GM23338 (cell line): ENCODE results near the gene PRMT7.

Experiments used
- CTCF ChIP-seq, 2 experiments: fragments of 200-600 bp in 1 of 2; sonication (generic) in 1 of 2; conservative IDR thresholded peaks; 2 replicates each; pipeline versions ENCODE4 v1.5.1 to v1.6.1; 2016 to 2017; ENCODE audit warnings: antibody characterized with exemption in 2 of 2, low read depth in 2 of 2, mild to moderate bottlenecking in 2 of 2, moderate library complexity in 1 of 2
- EZH2 ChIP-seq: fragments of 200-600 bp; sonication (generic); IDR thresholded peaks from one replicate; pipeline ENCODE4 v1.8.0; 2017; ENCODE audit warnings: antibody characterized with exemption, mild to moderate bottlenecking, low read depth; ENCODE audit not compliant: unreplicated experiment

DNA sequence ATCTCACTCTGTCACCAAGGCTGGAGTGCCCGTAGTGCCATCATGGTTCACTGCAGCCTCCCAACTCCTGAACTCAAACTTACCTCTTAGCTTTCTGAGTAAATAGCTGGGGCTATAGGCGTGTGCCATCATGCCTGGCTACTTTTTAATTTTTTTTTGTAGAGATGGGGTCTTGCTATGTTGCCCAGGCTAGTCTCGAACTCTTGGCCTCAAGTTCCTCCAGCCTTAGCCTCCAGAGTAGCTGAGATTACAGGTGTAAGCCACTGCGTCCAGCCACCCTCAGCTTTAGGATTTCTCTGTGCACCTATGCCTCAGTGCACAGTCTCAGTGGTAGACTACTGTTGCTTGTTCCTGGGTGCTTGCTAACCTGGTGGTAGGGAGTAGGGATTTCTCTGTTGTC lies 41.0 kb upstream of the PRMT7 start:
- TF ChIP-seq EZH2 (no peak), CTCF (conservative IDR thresholded peaks at IDR 0.05; ENCODE audit: low read depth in 2 of 2) (no peak)
